ENCODE results near the gene G6PC3.

- TF ChIP-seq CTCF (IDR thresholded peaks at IDR 0.05) (no peak), POLR2A (IDR thresholded peaks at IDR 0.05) (no peak)
These were observed 36.6 kb upstream of the G6PC3 start for GRCh38 chr17:44033861-44034408.

Data from ovary (tissue), 3 donors.